ENCODE data around the gene GRN.
"Not testable (repeated sequence)": the region's sequence is repeated elsewhere in the genome, so short reads cannot be mapped to it uniquely, and the experiment has no call there.

Gene GRN

DNA sequence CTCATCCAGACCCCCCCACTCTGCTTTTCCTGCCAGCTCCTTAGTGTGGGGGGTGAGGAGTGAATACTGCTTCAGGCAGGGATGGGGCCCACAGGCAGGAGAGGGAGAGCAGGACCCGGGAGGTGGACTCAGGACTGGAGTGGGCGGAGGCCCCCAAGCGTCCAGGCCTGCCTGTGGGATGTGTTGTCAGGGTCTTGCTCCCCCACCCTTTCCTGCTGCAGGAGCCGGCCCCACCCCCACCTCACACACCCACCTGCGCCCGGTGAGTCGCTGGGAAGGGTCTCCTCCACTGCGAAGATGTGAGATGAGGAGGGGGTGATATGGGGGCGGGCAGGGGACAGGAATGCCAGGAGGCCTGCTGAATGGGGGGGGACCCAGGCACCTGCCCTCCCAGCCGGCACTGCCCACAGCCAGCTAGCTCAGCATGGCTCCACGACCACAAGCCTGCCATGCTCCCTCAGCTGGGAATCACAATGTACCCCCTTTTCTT, 17.4 kb downstream of the GRN start:
- DNase-seq: no peak

DNA sequence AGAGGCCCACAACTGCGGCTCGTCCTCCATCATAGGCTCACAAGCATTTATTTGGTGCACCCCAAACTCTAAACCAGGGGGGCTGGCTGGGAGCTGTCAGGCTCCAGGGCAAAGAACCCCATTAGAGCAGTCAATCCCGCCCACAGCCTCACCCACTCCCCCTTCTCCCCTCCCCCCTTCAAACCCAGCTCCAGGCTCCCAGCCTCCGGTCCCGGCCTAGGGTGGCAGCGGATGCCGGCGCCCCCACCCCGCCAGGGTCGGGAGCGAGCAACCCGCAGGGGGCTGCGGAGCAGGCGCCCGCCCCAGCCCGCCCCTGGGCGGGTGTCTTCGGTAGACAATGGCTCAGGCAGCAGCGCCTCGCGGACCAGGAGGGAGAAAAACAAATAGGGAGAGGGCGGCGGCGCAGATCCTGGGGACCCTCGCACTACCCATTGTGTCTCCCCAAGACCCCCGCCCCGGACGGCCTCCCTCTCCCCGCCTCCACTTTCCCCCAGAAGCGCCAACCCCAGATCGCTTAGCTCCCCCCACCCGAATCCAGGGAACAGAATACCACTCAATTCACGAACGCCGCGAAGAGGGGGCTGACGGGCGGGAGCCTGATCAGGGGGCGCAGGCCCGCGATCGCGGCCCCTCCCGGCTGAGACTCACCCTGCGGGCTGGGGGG, 18.0 kb downstream of the GRN start:
- peak; percentile 3 for DNase-seq

DNA sequence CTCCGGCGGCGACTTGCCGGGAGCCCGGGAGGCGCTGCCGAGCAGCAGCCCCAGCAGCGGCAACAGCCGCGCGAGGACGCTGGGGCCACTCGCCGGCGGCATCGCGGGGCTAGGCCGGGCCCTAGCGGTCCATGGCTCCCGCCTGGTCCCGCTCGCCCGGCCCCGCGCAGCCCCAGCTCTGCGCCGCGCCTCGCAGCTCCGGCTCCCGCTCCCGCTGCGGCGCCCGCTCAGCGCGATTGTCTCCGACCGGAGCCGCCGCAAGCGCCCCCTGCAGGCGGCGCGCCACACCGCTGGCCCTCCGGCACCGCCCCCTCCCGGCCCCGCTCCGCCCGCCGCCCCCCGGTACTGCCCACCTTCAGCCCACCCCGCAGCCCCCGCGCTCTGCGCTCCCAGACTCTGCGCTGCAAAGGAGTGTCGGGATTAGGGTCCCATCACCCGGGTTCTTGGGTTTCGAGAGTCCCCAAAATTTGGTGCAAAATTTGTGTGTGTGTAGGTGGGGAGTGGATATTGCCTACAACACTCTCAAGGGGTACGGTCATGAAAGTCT, 18.6 kb downstream of the GRN start, which contains the start of gene FAM171A2:
Gene FAM171A2, minus strand, starts transcription at position 241 of the 547 bp plus-strand sequence. Its CDS starts 139 bp downstream, at position 102.
- DNase-seq: peak; percentile 66

DNA sequence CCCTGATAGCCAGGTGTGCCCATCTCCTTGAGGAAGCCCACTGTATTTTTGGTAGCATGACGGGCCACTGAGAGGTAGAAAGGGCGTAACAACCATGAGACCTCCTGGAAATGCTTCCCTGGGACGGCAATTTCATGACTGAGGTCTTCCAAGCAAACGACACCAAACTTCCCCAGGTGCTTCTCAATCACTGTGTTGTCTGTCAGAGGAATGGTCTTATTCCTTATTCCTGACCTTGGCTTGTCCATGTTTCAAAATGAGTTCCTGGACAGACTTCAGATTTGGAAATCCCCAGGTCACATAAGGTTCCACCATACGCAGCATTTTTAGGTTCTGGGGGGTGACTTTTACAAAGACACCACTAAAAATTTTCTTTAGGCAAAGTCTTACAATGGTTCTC, 19.9 kb downstream of the GRN start:
- not testable (repeated sequence) for DNase-seq

DNA sequence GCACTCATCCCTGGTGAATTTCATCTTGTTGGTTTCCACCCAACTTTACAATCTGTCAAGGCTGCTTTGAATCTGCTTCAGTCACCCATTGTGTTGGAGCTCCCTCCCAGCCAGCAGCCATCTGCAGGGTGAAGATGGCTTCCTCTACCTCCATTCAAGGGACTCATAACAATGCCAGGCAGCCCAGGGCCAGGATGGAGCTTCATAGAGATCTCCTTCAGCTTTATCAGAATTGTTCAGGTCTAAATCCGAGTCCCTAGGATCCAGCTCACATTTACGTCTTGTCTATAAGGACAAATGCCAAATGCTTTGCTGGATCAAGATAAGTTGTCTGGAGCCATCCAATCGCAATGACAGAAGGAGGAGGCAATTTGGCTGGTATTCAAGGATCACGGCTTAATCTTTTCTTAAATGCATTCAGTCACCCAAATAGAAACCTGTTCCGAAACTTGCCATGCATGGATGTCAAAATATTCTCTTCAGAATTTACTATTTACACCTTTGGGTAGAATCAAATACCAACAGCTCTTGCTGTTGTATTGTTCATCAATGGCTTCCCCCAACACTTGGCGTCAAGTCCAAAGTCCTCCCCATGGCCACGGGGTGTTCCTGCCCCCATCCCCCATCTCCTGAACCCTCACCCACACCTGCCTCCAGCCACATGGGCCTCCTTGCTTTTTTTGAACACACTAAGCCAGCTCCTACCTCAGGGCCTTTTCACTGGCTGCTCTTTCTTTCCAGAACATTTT, 22.3 kb downstream of the GRN start:
- no peak for DNase-seq

DNA sequence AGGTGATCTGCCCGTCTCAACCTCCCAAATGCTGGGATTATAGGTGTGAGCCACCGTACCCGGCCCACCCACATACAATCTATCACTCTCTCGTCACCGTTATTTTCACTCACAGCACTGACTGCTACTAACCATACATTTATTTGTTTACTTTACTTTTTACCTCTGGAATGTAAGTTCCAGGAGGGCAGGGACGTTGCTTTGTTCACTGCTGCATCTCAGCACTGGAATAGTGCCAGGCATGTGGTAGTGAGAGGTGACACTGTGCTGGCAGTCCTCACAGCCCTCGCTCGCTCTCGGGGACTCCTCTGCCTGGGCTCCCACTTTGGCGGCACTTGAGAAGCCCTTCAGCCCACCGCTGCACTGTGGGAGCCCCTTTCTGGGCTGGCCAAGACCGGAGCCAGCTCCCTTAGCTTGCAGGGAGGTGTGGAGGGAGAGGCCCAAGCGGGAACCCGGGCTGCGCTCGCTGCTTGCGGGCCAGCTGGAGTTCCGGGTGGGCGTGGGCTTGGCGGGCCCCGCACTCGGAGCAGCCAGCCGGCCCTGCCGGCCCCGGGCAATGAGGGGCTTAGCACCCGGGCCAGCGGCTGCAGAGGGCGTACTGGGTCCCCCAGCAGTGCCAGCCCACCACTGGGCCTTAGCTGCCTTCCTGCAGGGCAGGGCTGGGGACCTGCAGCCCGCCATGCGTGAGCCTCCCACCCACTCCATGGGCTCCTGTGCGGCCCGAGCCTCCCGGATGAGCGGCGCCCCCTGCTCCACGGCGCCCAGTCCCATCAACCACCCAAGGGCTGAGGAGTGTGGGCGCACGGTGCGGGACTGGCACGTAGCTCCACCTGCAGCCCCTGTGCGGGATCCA, 23.5 kb downstream of the GRN start:
- not testable (repeated sequence) for DNase-seq

- peak; percentile 36 for DNase-seq
These were observed 24.4 kb downstream of the GRN start for GRCh38 chr17:44369414-44370023.

DNA sequence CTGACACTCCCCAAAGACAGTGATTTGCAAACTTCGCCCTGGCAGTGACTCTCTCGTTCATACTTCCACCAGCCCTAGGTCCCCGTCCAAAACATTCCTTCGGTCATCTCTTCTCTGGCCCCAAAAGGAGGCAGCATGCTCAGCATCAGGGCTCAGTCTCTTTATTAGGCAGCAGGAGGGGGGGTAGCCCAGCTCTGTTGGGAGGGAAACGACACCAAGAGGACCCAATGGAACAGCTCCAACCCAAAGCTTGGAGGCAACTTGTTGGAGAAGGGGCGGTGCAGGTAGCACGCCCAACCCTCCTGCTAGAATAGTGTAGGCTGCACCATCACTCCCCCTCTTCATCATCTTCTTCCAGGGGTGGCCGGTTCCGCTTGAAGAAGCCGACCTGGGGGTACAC, 26.9 kb downstream of the GRN start:
- DNase-seq: no peak

- no peak for DNase-seq
These were observed 29.4 kb downstream of the GRN start for GRCh38 chr17:44374306-44375195.

DNA sequence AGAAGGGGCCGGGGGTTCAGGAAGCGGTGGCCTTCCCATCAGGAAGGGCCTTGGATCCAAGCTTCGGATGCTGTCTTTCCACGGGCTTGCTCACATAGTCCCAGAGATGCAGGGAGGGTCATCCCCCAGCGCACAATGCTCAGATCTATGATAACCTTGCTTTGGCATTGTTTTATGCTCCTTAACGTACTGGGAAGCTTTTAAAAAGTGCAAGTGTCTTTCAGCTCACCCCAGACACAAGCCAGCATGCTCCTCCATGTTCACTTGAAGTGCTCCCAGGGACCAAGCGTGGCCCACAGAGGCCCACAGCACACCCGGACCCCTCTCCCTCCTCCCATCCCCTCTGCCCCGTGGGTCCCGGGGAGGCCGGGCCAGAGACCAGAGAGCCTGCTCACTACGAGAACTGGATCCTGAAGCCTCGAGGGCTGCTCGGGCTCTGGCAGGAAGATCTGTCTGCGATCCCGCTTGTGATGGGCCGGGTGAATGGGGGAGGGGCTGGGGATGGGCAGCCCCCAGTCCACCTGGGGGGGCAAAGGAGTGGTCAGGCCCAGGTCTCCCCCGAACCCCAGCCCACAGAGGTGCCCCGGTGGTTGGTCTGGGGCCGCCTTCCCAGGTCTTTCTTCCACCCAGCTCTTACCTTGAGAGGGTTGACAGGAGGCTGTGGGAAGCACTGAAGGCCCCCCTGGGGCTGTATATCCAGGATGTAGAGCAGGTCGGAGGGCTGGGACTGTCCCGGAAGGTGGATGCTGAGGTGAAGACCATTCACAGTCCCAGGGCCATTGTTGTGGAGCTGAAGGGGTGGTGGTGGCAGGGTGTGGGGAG, 30.3 kb downstream of the GRN start:
- no peak for DNase-seq

- DNase-seq: no peak
These were observed 31.0 kb downstream of the GRN start for GRCh38 chr17:44376124-44376523.

DNA sequence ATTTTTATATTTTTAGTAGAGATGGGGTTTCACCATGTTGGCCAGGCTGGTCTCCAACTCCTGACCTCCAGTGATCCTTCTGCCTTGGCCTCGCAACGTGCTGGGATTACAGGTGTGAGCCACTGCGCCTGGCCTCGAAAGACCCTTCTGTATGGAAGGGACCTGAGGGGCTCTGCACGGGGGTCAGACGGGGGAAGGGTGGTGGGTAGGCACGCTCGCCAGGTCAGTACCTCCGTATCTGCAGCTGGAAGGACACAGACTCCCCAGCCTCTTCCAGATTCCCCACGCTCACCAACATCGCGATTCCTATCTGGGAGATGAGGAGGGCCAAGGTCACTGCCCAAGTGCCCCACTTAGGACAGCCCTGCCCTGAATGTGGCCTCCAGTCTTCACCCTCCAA, 31.7 kb downstream of the GRN start:
- DNase-seq: no peak

DNA sequence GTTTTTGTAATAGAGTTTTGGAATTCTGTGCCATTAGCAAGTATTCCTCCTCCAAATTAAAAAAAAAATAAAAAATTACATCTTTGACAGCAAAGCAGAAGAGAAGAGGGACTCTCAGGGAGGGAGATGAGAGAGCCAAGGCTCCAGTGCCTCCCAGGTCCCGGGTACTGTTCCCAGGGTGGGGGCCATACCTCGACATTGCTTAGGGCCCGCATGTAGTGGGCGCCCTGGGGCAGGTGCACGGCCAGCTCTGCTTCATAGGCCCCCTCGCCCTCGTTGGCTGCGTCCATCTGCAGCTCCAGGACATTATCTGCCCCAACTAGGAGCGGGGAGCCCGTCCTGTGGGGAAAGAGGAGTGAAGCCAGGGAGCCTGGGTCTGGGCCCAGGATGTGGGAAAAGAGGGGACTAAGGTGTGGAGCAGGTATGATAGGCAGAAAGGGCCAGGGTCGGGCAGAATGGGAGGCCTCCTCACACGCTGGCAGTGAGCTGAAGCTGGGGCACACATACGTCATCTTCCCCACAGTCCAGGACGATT, 33.1 kb downstream of the GRN start:
- DNase-seq: no peak

- DNase-seq: no peak
These were observed 34.8 kb downstream of the GRN start for GRCh38 chr17:44379887-44380286.

DNA sequence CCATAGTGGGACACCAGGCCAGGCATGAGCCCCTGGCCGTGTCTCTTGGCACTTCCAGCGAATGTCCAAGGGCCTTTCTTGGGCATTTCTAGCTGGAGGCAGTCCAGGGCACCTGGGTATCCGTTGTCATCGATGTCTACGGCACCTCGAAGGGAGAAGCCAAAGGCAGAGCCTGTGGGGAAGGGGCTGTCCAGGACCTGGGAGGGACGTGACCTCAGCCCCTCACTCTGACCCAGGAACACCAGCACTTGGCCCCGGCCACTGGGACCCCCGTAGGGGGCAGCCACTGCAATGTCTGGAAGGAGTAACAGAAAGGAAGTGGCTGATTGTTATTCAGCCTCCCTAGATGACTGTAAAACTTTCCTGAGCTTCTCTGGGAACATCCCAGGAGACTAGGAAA, 35.7 kb downstream of the GRN start:
- no peak for DNase-seq

DNA sequence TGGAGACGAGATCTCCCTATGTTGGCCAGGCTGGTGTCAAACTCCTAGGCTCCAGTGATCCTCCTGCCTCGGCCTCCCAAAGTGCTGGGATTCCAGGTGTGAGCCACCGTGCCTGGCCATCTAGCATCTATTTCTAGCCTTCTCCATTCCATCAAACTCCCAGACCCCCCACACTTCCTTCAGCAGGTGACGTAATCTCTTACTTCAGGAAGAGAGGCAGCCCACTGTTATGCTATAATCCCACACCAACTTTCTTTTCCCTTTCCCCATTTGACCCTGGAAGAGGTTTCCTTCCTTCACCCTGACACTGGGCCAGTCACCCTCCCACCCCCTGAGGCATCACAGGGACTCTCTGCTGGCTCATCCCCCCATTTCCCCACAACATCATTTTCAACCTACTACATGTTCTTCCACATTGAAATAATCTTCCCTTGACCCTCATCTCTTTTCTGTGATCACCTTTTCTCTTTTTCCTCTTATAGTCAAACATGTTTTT, 36.8 kb downstream of the GRN start:
- no peak for DNase-seq

DNA sequence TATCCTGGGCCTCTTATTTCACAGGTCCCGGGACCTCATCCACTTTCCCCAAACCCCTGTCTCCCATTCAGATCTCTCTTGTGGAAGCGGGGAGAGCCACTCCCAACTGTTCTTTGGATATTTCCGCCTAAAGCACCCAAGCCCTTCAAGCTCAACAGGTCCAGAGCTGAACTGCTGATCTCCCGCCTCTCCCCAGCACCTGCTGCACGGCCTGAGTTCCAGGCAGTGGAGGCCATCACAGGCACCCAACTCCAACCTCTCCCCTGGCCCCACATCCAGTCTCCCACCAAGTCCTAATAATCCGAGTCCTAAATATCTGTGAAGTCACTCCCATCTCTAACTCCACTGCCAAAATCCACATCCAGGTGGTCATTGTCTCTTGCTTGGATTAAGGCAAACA, 37.8 kb downstream of the GRN start:
- no peak for DNase-seq

GRCh38 chr17:44383363-44383762, 38.3 kb downstream of the GRN start:
- DNase-seq: no peak

DNA sequence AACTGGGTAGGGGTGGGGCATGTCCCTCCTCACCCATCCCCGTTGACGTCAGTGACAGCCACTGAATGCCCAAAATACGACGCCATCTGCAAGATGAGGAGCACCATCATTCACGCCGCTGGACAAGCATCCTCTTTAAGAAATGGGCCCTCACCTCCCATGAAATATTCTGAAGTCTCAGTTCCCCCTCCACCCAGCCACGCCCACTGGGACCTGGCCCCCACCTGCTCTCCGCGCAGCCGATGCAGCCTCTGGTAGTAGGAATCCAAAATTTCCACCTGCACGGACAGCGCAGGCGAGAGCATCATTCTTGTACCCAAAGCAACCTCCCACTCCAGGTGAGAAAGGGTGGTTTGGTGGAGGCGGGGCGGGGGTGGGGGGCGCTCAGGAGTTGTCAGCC, 38.8 kb downstream of the GRN start:
- DNase-seq: no peak

- no peak for DNase-seq
These were observed 39.2 kb downstream of the GRN start for GRCh38 chr17:44384281-44384822.

Measured in CD4-positive, alpha-beta T cell treated with Interleukin-17A for 1 hour (primary cell).